ENCODE measurements around the gene TET2.

DNA sequence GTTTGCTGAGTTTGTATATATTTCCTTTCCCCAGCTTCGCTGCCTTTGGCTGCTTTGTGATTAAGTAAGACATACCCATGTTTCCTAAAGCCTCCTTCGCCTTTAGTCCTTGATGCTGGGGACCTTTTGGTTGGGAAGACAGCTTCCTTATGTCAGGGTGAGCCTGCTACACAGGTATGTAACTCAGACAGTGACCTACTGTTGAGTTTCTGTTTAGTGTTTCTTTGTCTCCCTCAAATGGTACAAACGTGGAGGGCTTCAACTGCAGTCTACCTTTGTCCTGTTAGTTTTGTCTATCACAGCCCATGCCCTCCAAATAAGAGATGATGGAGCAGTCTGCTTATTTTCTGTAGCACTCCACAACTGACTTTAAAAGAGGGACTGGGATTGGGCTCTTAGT, 59.5 kb downstream of the TET2 start:
- TF ChIP-seq CTCF (IDR thresholded peaks at IDR 0.05) (no peak), POLR2A (IDR thresholded peaks at IDR 0.05) (no peak)
